PC-3 (cell line): Measurements from ENCODE around the gene GTPBP1. TPM values are rescaled to one million over a fixed set of nuclear protein-coding genes. Genes with fewer than 3 reads are reported as not detected.

Experiments used
- ATAC-seq: fragments of 200-7000 bp; cut with Tn5 transposase; 2 replicates; pipeline ENCODE4 v1.9.1; 2020; ENCODE audit warnings: mild to moderate bottlenecking, moderate library complexity
- BruUV-seq: library from RNA; stranded (reverse); fragments of 400-500 nt; replicated peaks from 2 replicates; lab custom pipeline; 2021; lab: Mats Ljungman, UMichigan
- CTCF ChIA-PET: fragments of 300-600 bp; sonication (Branson Sonifier 250); formaldehyde crosslinking; loops from one replicate; lab custom pipeline; 2022; ENCODE audit warnings: antibody characterized with exemption; lab: Charles Lee
- POLR2A ChIA-PET: fragments of 300-600 bp; sonication (Branson Sonifier 250); formaldehyde crosslinking; loops from one replicate; lab custom pipeline; 2022; ENCODE audit warnings: antibody characterized with exemption; ENCODE audit not compliant: unreplicated experiment; lab: Charles Lee
- DNase-seq: peaks from one replicate; pipeline ENCODE4 v3.0.0-alpha.2; 2015
- H2AFZ ChIP-seq: fragments of 300-600 bp; sonication (generic); 2 replicates; pipeline ENCODE4 v1.6.0; 2016; ENCODE audit warnings: antibody characterized with exemption, low read length
- H3F3A ChIP-seq: fragments of 300-600 bp; sonication (generic); one replicate; pipeline ENCODE4 v1.6.0; 2017; ENCODE audit warnings: antibody characterized with exemption, low read length, control low read depth, mild to moderate bottlenecking; ENCODE audit not compliant: unreplicated experiment
- H3K27ac ChIP-seq: fragments of 300-600 bp; sonication (generic); 2 replicates; pipeline ENCODE4 v1.5.1; 2016; ENCODE audit warnings: mild to moderate bottlenecking, low read length
- H3K27me3 ChIP-seq: fragments of 300-600 bp; sonication (generic); 2 replicates; pipeline ENCODE4 v1.6.1; 2016; ENCODE audit warnings: low read length, mixed read lengths
- H3K36me3 ChIP-seq: fragments of 300-600 bp; sonication (generic); 2 replicates; pipeline ENCODE4 v1.6.1; 2016; ENCODE audit warnings: low read depth, mixed run types, low read length, mixed read lengths
- H3K4me1 ChIP-seq: fragments of 300-600 bp; sonication (generic); 2 replicates; pipeline ENCODE4 v1.5.1; 2016; ENCODE audit warnings: low read length; ENCODE audit not compliant: insufficient read depth
- H3K4me2 ChIP-seq: fragments of 300-600 bp; sonication (generic); 2 replicates; pipeline ENCODE4 v1.6.0; 2016; ENCODE audit warnings: low read length
- H3K4me3 ChIP-seq: fragments of 300-600 bp; sonication (generic); 2 replicates; pipeline ENCODE4 v1.5.1; 2016; ENCODE audit warnings: mild to moderate bottlenecking, low read length, mixed read lengths
- H3K79me2 ChIP-seq: fragments of 300-600 bp; sonication (generic); 2 replicates; pipeline ENCODE4 v1.6.1; 2017; ENCODE audit warnings: low read length, mixed read lengths
- H3K9ac ChIP-seq: fragments of 300-600 bp; sonication (generic); 2 replicates; pipeline ENCODE4 v1.6.0; 2016; ENCODE audit warnings: mild to moderate bottlenecking, low read length
- H3K9me2 ChIP-seq: fragments of 300-600 bp; sonication (generic); replicated peaks from 2 replicates; pipeline ENCODE4 v1.6.1; 2016; ENCODE audit warnings: mixed run types, low read length, mixed read lengths
- H3K9me3 ChIP-seq: fragments of 300-600 bp; sonication (generic); 2 replicates; pipeline ENCODE4 v1.6.1; 2016; ENCODE audit warnings: low read length, mixed read lengths
- H4K20me1 ChIP-seq: fragments of 300-600 bp; sonication (generic); 2 replicates; pipeline ENCODE4 v1.6.1; 2016; ENCODE audit warnings: low read length, mixed read lengths
- CTCF ChIP-seq: fragments of 300-600 bp; sonication (generic); conservative IDR thresholded peaks from 2 replicates; pipeline ENCODE4 v1.5.1; 2017; ENCODE audit warnings: antibody characterized with exemption, low read depth, mild to moderate bottlenecking, low read length
- EZH2 ChIP-seq: fragments of 300-600 bp; sonication (generic); IDR thresholded peaks from one replicate; pipeline ENCODE4 v1.6.1; 2017; ENCODE audit warnings: antibody characterized with exemption, mild to moderate bottlenecking, low read length; ENCODE audit not compliant: unreplicated experiment
- EZH2phosphoT487 ChIP-seq: fragments of 300-600 bp; sonication (generic); IDR thresholded peaks from 2 replicates; pipeline ENCODE4 v1.6.1; 2018; ENCODE audit warnings: mild to moderate bottlenecking, antibody characterized with exemption, low read length, borderline replicate concordance
- intact Hi-C: fragments of 100-400 bp; cut with micrococcal nuclease; formaldehyde crosslinking; loops from 2 replicates; pipeline ENCODE4 v1.9.0; 2023
- total RNA-seq: library from RNA; depleted of rRNA; stranded (reverse); fragments of >200 nt; gene quantifications from 2 replicates; pipeline ENCODE4 v1.2.3, GENCODE V29; 2014

The GTPBP1 gene
- total RNA-seq, 1 experiment from 2014 or later: 28.2 TPM

- intact Hi-C loops: no loop called here
- ChIA-PET POLR2A (no interaction called here), CTCF (no interaction called here)
- Histone ChIP-seq H3K9me2 (no peaks in the 10 kb centered on the region), H3K79me2 (peaks cover 12% of the 10 kb centered on the region), H3K9ac (peak overlapping the region; percentile 98), H4K20me1 (no peaks in the 10 kb centered on the region), H3K27me3 (no peaks in the 10 kb centered on the region), H3K4me1 (0 out of 2 replicates have a peak, but pooled peaks cover 3% of the 10 kb centered on the region), H3K4me3 (peak overlapping the region; percentile 97), H3F3A (no peaks in the 10 kb centered on the region), H3K36me3 (no peaks in the 10 kb centered on the region), H2AFZ (peak overlapping the region; percentile 99), H3K27ac (peak overlapping the region; percentile 90; the same call in 1 of the 2 replicates), H3K9me3 (no peaks in the 10 kb centered on the region), H3K4me2 (peak overlapping the region; percentile 86)
- no peak for TF ChIP-seq EZH2phosphoT487
- no peak for TF ChIP-seq EZH2
- no peak for TF ChIP-seq CTCF
- ATAC-seq (peak; percentile 30), DNase-seq (peak; percentile 31)
- BruUV-seq: no TSS peak
These were observed 48.5 kb upstream of the GTPBP1 start for GRCh38 chr22:38657045-38657909.

- no TSS peak for BruUV-seq
- DNase-seq: no peak
- H4K20me1 ChIP-seq: no peaks in the 10 kb centered on the region
These were observed 30.9 kb upstream of the GTPBP1 start for GRCh38 chr22:38674888-38675287.

More at GRCh38 chr22:38674888-38675287, 30.9 kb upstream of the GTPBP1 start:
- ATAC-seq: no peak
- TF ChIP-seq EZH2phosphoT487 (no peak), EZH2 (no peak), CTCF (no peak)
- ChIA-PET POLR2A (no interaction called here), CTCF (no interaction called here)
- Histone ChIP-seq H3K9me2 (no peaks in the 10 kb centered on the region), H3K9me3 (no peaks in the 10 kb centered on the region), H3K27ac (no peak overlapping the region), H3K4me3 (no peak overlapping the region), H3F3A (no peaks in the 10 kb centered on the region), H3K36me3 (no peaks in the 10 kb centered on the region), H3K4me2 (no peak overlapping the region), H3K27me3 (no peaks in the 10 kb centered on the region), H3K79me2 (no peaks in the 10 kb centered on the region), H3K9ac (no peak overlapping the region), H2AFZ (no peak overlapping the region), H3K4me1 (no peaks in the 10 kb centered on the region)
- intact Hi-C loops: no loop called here
